Neural progenitor cell (in vitro differentiated cells): Measurements from ENCODE around the gene SOD2.

Experiments
- CTCF ChIP-seq: fragments of 200-600 bp; sonication (generic); IDR thresholded peaks from 2 replicates; pipeline ENCODE4 v1.5.1; 2017; ENCODE audit warnings: antibody characterized with exemption, mild to moderate bottlenecking
- EZH2 ChIP-seq: fragments of 200-600 bp; sonication (generic); IDR thresholded peaks from 2 replicates; pipeline ENCODE4 v1.6.1; 2017; ENCODE audit warnings: antibody characterized with exemption, mild to moderate bottlenecking, moderate library complexity
- EZH2phosphoT487 ChIP-seq: fragments of 200-600 bp; sonication (generic); IDR thresholded peaks from 2 replicates; pipeline ENCODE4 v1.6.1; 2017; ENCODE audit warnings: antibody characterized with exemption

- TF ChIP-seq EZH2phosphoT487, result no peak
- no peak for TF ChIP-seq EZH2
- no peak for TF ChIP-seq CTCF
Observed at GRCh38 chr6:159682810-159683209, 10.2 kb downstream of the SOD2 start.
